NCI-H345 treated with DMSO at 0.1 percent for 48 hours (cell line): Measurements from ENCODE around the gene EPHA3.

Source experiments
- DNase-seq: peaks from one replicate; lab custom pipeline; 2025; ENCODE audit not compliant: unreplicated experiment; lab: John Stamatoyannopoulos, UW

Gene EPHA3

GRCh38 chr3:89144080-89144479 lies 36.7 kb downstream of the EPHA3 start:
- DNase-seq: no peak

- DNase-seq: no peak
Observed at GRCh38 chr3:89145995-89146394, 38.6 kb downstream of the EPHA3 start.

GRCh38 chr3:89154416-89154815 lies 47.0 kb downstream of the EPHA3 start:
- DNase-seq: no peak

GRCh38 chr3:89155811-89156210 lies 48.4 kb downstream of the EPHA3 start:
- no peak for DNase-seq

- no peak for DNase-seq
Observed at GRCh38 chr3:89157575-89157974, 50.2 kb downstream of the EPHA3 start.

- no peak for DNase-seq
Observed at GRCh38 chr3:89159605-89160004, 52.2 kb downstream of the EPHA3 start.

- no peak for DNase-seq
Observed at GRCh38 chr3:89164774-89165173, 57.4 kb downstream of the EPHA3 start.

GRCh38 chr3:89165636-89166263 lies 58.3 kb downstream of the EPHA3 start:
- no peak for DNase-seq

- DNase-seq: no peak
Observed at GRCh38 chr3:89171687-89172545, 64.5 kb downstream of the EPHA3 start.

GRCh38 chr3:89173546-89173945 lies 66.1 kb downstream of the EPHA3 start:
- DNase-seq: no peak

GRCh38 chr3:89179355-89180001 lies 72.1 kb downstream of the EPHA3 start:
- DNase-seq: no peak

GRCh38 chr3:89180334-89180733 lies 72.9 kb downstream of the EPHA3 start:
- DNase-seq: no peak

- no peak for DNase-seq
Observed at GRCh38 chr3:89182056-89182455, 74.6 kb downstream of the EPHA3 start.

- no peak for DNase-seq
Observed at GRCh38 chr3:89184151-89184995, 77.0 kb downstream of the EPHA3 start.

GRCh38 chr3:89186456-89186855 lies 79.0 kb downstream of the EPHA3 start:
- DNase-seq: no peak

GRCh38 chr3:89198591-89198990 lies 91.2 kb downstream of the EPHA3 start:
- no peak for DNase-seq

- no peak for DNase-seq
Observed at GRCh38 chr3:89212619-89213018, 105.2 kb downstream of the EPHA3 start.

- no peak for DNase-seq
Observed at GRCh38 chr3:89216016-89216739, 108.8 kb downstream of the EPHA3 start.

- DNase-seq: no peak
Observed at GRCh38 chr3:89217148-89217685, 109.8 kb downstream of the EPHA3 start.

GRCh38 chr3:89221924-89222323 lies 114.5 kb downstream of the EPHA3 start:
- DNase-seq: no peak
